Activated naive CD8-positive, alpha-beta T cell treated with anti-CD3 and anti-CD28 coated beads for 36 hours (primary cell): ENCODE data around the gene OPCML. TPM values are rescaled to one million over a fixed set of nuclear protein-coding genes. Genes with fewer than 3 reads are reported as not detected.

Experiments
- DNase-seq: peaks from one replicate; pipeline ENCODE4 v3.0.0; 2021
- H3K27ac Mint-ChIP-seq: one replicate; pipeline ENCODE4 v1.8.0; 2022; ENCODE audit warnings: mild to moderate bottlenecking, moderate library complexity, mixed read lengths
- H3K27me3 Mint-ChIP-seq: one replicate; pipeline ENCODE4 v1.8.0; 2022; ENCODE audit warnings: mild to moderate bottlenecking, mixed read lengths
- H3K36me3 Mint-ChIP-seq: one replicate; pipeline ENCODE4 v1.8.0; 2021; ENCODE audit warnings: mild to moderate bottlenecking, mixed read lengths
- H3K4me1 Mint-ChIP-seq: one replicate; pipeline ENCODE4 v1.8.0; 2021; ENCODE audit warnings: mixed read lengths
- H3K4me3 Mint-ChIP-seq: one replicate; pipeline ENCODE4 v1.8.0; 2022; ENCODE audit warnings: mild to moderate bottlenecking, moderate library complexity, mixed read lengths
- H3K9me3 Mint-ChIP-seq: one replicate; pipeline ENCODE4 v1.8.0; 2022; ENCODE audit warnings: mixed read lengths
- total RNA-seq, 2 experiments: library from RNA; stranded (reverse); gene quantifications; one replicate each; pipeline ENCODE4 v1.2.3, GENCODE V29; 2021

The OPCML gene
- total RNA-seq, 2 experiments from 2014 or later, result not detected

DNA sequence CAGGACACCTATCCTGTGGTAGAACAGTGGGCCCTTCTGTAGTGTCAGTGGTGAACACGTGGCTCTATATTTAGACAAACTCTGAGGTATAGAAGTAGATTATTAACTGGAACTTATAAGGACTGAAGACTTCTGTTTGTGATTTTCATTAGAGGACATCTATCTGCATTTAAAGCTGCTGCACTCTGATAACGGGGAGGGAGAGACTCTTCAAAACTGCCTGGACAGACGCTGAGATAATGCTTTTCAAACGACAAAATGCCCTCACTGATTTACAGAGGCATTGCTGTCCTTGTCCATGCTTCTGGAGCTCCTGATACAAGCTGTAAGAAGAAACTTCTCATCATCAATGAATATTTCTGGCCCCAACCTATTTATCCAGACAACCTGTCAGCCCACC is 425.2 kb downstream of the OPCML start:
- DNase-seq, result no peak
- Mint-ChIP-seq H3K36me3 (no peaks in the 10 kb centered on the region), H3K4me3 (no peak overlapping the region), H3K4me1 (no peaks in the 10 kb centered on the region), H3K27me3 (no peaks in the 10 kb centered on the region), H3K27ac (no peak overlapping the region), H3K9me3 (no peaks in the 10 kb centered on the region)

GRCh38 chr11:133106417-133106816 is 425.9 kb downstream of the OPCML start:
- H3K27ac Mint-ChIP-seq, result no peak overlapping the region

GRCh38 chr11:133104009-133104744 is 428.1 kb downstream of the OPCML start:
- Mint-ChIP-seq H3K4me3 (no peak overlapping the region), H3K36me3 (no peaks in the 10 kb centered on the region), H3K27me3 (no peaks in the 10 kb centered on the region)

More at GRCh38 chr11:133106417-133106816, 425.9 kb downstream of the OPCML start:
- no peaks in the 10 kb centered on the region for H3K36me3 Mint-ChIP-seq
- DNase-seq, result no peak
- H3K27me3 Mint-ChIP-seq, result no peaks in the 10 kb centered on the region
- no peak overlapping the region for H3K4me3 Mint-ChIP-seq
- H3K4me1 Mint-ChIP-seq, result no peaks in the 10 kb centered on the region
- no peaks in the 10 kb centered on the region for H3K9me3 Mint-ChIP-seq

DNA sequence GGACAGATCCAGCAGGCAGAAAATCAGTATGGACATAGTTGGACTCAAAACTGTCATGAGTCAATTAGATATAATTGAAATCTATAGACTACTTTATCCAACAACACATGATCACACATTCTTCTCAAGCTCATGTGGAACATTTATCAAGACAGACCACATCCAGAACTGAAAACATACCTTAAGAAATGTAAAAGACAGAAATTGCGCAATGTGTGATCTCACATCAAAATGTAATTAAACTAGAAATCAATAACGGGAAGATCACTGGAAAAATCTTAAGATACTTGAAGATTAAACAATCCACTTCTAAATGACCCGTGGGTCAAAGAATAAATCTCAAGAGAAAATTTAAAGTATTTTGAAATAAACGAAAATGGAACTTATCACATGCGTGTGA is 435.3 kb downstream of the OPCML start:
- H3K27me3 Mint-ChIP-seq, result peaks cover 6% of the 10 kb centered on the region
- no peaks in the 10 kb centered on the region for H3K4me1 Mint-ChIP-seq
- peaks cover 6% of the 10 kb centered on the region for H3K9me3 Mint-ChIP-seq
- no peak overlapping the region for H3K27ac Mint-ChIP-seq
- DNase-seq, result no peak
- no peak overlapping the region for H3K4me3 Mint-ChIP-seq
- H3K36me3 Mint-ChIP-seq, result no peaks in the 10 kb centered on the region

More at GRCh38 chr11:133104009-133104744, 428.1 kb downstream of the OPCML start:
- Mint-ChIP-seq H3K4me1 (no peaks in the 10 kb centered on the region), H3K27ac (no peak overlapping the region), H3K9me3 (no peaks in the 10 kb centered on the region)
- DNase-seq, result no peak

DNA sequence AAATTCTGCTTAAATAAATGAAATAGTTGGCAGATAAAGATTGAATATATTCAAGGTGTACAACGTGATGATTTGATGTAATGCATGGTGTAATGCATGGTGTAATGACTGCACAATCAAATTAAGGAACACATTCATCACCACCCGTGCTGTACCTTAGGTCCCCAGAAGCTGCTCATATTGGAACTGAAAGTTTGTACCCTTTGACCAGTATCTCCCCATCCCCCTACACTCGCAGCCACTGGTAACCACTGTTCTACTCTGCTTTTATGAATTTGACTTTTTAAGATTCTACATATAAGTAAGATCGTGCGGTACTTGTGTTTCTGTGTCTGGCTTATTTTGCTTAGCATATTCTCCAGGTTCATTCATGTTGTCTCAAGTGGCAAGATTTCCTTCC is 445.8 kb downstream of the OPCML start:
- H3K27ac Mint-ChIP-seq, result no peak overlapping the region
- peaks cover 2% of the 10 kb centered on the region for H3K9me3 Mint-ChIP-seq
- no peaks in the 10 kb centered on the region for H3K4me1 Mint-ChIP-seq
- no peaks in the 10 kb centered on the region for H3K36me3 Mint-ChIP-seq
- DNase-seq, result no peak
- H3K4me3 Mint-ChIP-seq, result no peak overlapping the region
- peaks cover 45% of the 10 kb centered on the region for H3K27me3 Mint-ChIP-seq

- H3K4me3 Mint-ChIP-seq, result peak overlapping the region; percentile 4
- no peaks in the 10 kb centered on the region for H3K4me1 Mint-ChIP-seq
Observed at GRCh38 chr11:133082841-133083488, 449.3 kb downstream of the OPCML start.

GRCh38 chr11:133082453-133082781 is 449.9 kb downstream of the OPCML start:
- Mint-ChIP-seq H3K36me3 (no peaks in the 10 kb centered on the region), H3K4me3 (no peak overlapping the region), H3K27ac (no peak overlapping the region)

More at GRCh38 chr11:133082841-133083488, 449.3 kb downstream of the OPCML start:
- H3K27me3 Mint-ChIP-seq, result peaks cover 66% of the 10 kb centered on the region
- peak; percentile 79 for DNase-seq
- H3K27ac Mint-ChIP-seq, result no peak overlapping the region
- no peaks in the 10 kb centered on the region for H3K36me3 Mint-ChIP-seq
- H3K9me3 Mint-ChIP-seq, result no peaks in the 10 kb centered on the region

DNA sequence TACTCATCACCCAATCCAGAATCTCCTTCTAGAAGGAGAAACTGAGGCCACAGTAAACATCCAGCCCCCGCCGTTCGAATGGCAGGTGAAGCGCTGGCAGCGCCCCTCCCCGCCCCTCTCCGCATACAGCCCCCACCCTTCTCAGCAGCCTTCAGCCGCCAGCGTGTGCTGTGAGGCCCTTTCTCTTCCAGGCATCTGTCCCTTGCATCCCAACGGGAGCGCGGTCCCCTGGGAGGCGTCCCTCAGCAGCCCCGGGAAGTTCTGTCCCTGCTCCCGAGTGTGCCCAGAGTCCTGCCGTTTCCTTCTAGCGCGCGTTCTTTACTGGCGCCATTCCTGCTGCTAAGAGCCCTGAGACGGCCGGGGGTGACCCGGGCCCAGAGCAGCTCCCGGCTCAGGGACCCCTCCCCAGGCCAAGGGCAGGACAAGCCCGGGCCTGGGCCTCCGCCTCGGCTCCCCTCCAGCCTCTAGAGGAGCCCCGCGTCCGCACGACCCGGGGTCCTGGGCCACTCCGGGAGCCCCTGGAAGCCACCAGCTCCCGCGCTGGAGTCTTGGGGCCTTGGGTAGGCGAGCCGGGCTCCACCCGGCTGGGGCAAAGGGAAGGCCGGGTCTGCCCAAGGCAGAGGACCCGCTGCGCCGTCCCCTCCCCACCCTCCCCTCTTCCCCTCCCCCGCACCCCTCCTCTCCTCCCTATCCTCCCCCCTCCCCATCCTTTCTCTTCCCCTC is 450.4 kb downstream of the OPCML start:
- no peaks in the 10 kb centered on the region for H3K36me3 Mint-ChIP-seq
- H3K27me3 Mint-ChIP-seq, result peaks cover 66% of the 10 kb centered on the region
- H3K4me1 Mint-ChIP-seq, result no peaks in the 10 kb centered on the region
- no peak overlapping the region for H3K4me3 Mint-ChIP-seq
- DNase-seq, result no peak
- H3K9me3 Mint-ChIP-seq, result no peaks in the 10 kb centered on the region
- no peak overlapping the region for H3K27ac Mint-ChIP-seq

More at GRCh38 chr11:133082453-133082781, 449.9 kb downstream of the OPCML start:
- Mint-ChIP-seq H3K4me1 (no peaks in the 10 kb centered on the region), H3K9me3 (no peaks in the 10 kb centered on the region), H3K27me3 (peaks cover 66% of the 10 kb centered on the region)
- peak; percentile 5 for DNase-seq

- Mint-ChIP-seq H3K9me3 (no peaks in the 10 kb centered on the region), H3K36me3 (no peaks in the 10 kb centered on the region), H3K27me3 (peaks cover 59% of the 10 kb centered on the region), H3K4me1 (no peaks in the 10 kb centered on the region), H3K4me3 (no peak overlapping the region), H3K27ac (no peak overlapping the region)
- no peak for DNase-seq
Observed at GRCh38 chr11:133081020-133081419, 451.3 kb downstream of the OPCML start.

GRCh38 chr11:133078591-133079404 is 453.5 kb downstream of the OPCML start:
- no peaks in the 10 kb centered on the region for H3K9me3 Mint-ChIP-seq
- no peaks in the 10 kb centered on the region for H3K4me1 Mint-ChIP-seq
- H3K27me3 Mint-ChIP-seq, result peaks cover 37% of the 10 kb centered on the region
- no peaks in the 10 kb centered on the region for H3K36me3 Mint-ChIP-seq
- H3K27ac Mint-ChIP-seq, result no peak overlapping the region
- H3K4me3 Mint-ChIP-seq, result no peak overlapping the region
- peak; percentile 28 for DNase-seq

DNA sequence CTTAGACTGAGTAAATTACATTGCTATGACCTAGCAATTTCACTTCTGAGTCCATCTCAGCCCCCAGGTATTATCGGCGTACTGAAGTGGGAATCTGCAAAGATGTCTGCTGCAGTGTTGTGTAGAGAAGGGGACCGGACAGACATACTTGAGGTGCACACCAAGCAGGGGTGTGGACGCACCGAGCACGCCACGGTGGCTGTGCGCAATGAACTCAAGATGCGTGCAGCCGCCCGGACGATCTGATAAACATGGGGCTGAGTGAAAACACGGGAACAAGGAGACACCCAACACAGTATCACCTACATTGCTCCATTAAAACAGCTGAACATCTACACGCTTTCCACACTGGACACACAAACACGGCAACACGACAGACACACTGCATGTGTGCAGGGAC is 454.3 kb downstream of the OPCML start:
- no peak overlapping the region for H3K4me3 Mint-ChIP-seq
- peaks cover 33% of the 10 kb centered on the region for H3K27me3 Mint-ChIP-seq
- DNase-seq, result no peak
- H3K36me3 Mint-ChIP-seq, result no peaks in the 10 kb centered on the region
- H3K27ac Mint-ChIP-seq, result no peak overlapping the region
- no peaks in the 10 kb centered on the region for H3K4me1 Mint-ChIP-seq
- no peaks in the 10 kb centered on the region for H3K9me3 Mint-ChIP-seq

- Mint-ChIP-seq H3K27ac (no peak overlapping the region), H3K9me3 (no peaks in the 10 kb centered on the region)
- DNase-seq, result no peak
Observed at GRCh38 chr11:133075351-133075750, 456.9 kb downstream of the OPCML start.

GRCh38 chr11:133072858-133073582 is 459.3 kb downstream of the OPCML start:
- no peaks in the 10 kb centered on the region for H3K9me3 Mint-ChIP-seq
- peaks cover 27% of the 10 kb centered on the region for H3K27me3 Mint-ChIP-seq
- H3K4me1 Mint-ChIP-seq, result no peaks in the 10 kb centered on the region
- no peak for DNase-seq
- no peaks in the 10 kb centered on the region for H3K36me3 Mint-ChIP-seq
- no peak overlapping the region for H3K27ac Mint-ChIP-seq
- no peak overlapping the region for H3K4me3 Mint-ChIP-seq

More at GRCh38 chr11:133075351-133075750, 456.9 kb downstream of the OPCML start:
- H3K4me3 Mint-ChIP-seq, result no peak overlapping the region
- H3K27me3 Mint-ChIP-seq, result peaks cover 35% of the 10 kb centered on the region
- no peaks in the 10 kb centered on the region for H3K36me3 Mint-ChIP-seq
- H3K4me1 Mint-ChIP-seq, result no peaks in the 10 kb centered on the region

DNA sequence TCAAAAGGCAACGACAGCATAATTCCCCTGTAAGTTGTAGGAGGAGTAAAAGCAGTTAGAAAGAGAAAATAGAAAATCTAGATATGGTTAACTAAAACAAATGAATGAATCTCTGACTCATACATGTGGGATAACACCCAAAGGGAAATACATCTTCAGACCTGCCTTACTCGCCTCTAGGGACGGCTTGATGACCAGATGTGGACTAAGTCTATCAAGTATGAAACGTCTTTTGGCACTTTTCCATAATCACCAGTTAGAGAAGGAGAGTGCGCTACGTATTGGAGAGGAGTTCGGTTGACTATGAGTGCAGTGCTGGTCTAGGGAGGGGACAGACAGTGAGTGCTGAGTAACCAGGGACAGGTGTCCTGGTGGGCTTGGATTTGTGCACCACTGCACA is 459.9 kb downstream of the OPCML start:
- no peak for DNase-seq
- Mint-ChIP-seq H3K9me3 (no peaks in the 10 kb centered on the region), H3K36me3 (no peaks in the 10 kb centered on the region), H3K4me3 (no peak overlapping the region), H3K27ac (no peak overlapping the region), H3K4me1 (no peaks in the 10 kb centered on the region), H3K27me3 (peaks cover 22% of the 10 kb centered on the region)
